Neuron (in vitro differentiated cells): ENCODE results near the gene EDAR.

ENCODE experiments used
- H2AFZ ChIP-seq: one replicate; pipeline ENCODE4 v1.6.1; 2013; ENCODE audit warnings: low read depth, mild to moderate bottlenecking, inconsistent platforms, low read length, moderate library complexity
- H3K27me3 ChIP-seq: one replicate; pipeline ENCODE4 v1.6.1; 2013; ENCODE audit warnings: low read length; ENCODE audit not compliant: insufficient read depth
- H3K36me3 ChIP-seq: one replicate; pipeline ENCODE4 v1.6.1; 2013; ENCODE audit warnings: low read length; ENCODE audit not compliant: insufficient read depth
- H3K4me1 ChIP-seq: one replicate; pipeline ENCODE4 v1.6.1; 2013; ENCODE audit warnings: low read length; ENCODE audit not compliant: insufficient read depth
- H3K4me3 ChIP-seq: 2 replicates; pipeline ENCODE4 v1.5.1; 2013; ENCODE audit warnings: mild to moderate bottlenecking, low read length, moderate library complexity
- H3K9me3 ChIP-seq: one replicate; pipeline ENCODE4 v1.6.1; 2013; ENCODE audit warnings: low read length

Gene EDAR

GRCh38 chr2:108909275-108909823, 79.7 kb downstream of the EDAR start:
- H3K27me3 ChIP-seq: no peaks in the 10 kb centered on the region
- H3K36me3 ChIP-seq: no peaks in the 10 kb centered on the region
- H3K9me3 ChIP-seq: no peaks in the 10 kb centered on the region
- peaks cover 2% of the 10 kb centered on the region for H3K4me1 ChIP-seq
- H2AFZ ChIP-seq: no peak overlapping the region
- no peak overlapping the region for H3K4me3 ChIP-seq

- Histone ChIP-seq H3K4me1 (peaks cover 2% of the 10 kb centered on the region), H2AFZ (no peak overlapping the region), H3K27me3 (no peaks in the 10 kb centered on the region), H3K36me3 (no peaks in the 10 kb centered on the region), H3K4me3 (no peak overlapping the region), H3K9me3 (no peaks in the 10 kb centered on the region)
Observed at GRCh38 chr2:108908713-108909070, 80.3 kb downstream of the EDAR start.

GRCh38 chr2:108907822-108908712, 81.0 kb downstream of the EDAR start:
- no peak overlapping the region for H3K4me3 ChIP-seq
- no peaks in the 10 kb centered on the region for H3K9me3 ChIP-seq
- H3K4me1 ChIP-seq: peaks cover 2% of the 10 kb centered on the region
- H2AFZ ChIP-seq: no peak overlapping the region
- H3K27me3 ChIP-seq: no peaks in the 10 kb centered on the region
- no peaks in the 10 kb centered on the region for H3K36me3 ChIP-seq

- H3K27me3 ChIP-seq: no peaks in the 10 kb centered on the region
- H3K36me3 ChIP-seq: no peaks in the 10 kb centered on the region
- no peak overlapping the region for H2AFZ ChIP-seq
- H3K9me3 ChIP-seq: no peaks in the 10 kb centered on the region
- no peak overlapping the region for H3K4me3 ChIP-seq
- peaks cover 2% of the 10 kb centered on the region for H3K4me1 ChIP-seq
Observed at GRCh38 chr2:108906403-108907077, 82.5 kb downstream of the EDAR start.

- Histone ChIP-seq H3K4me3 (no peak overlapping the region), H3K36me3 (no peaks in the 10 kb centered on the region), H2AFZ (no peak overlapping the region), H3K9me3 (no peaks in the 10 kb centered on the region), H3K27me3 (no peaks in the 10 kb centered on the region), H3K4me1 (peaks cover 2% of the 10 kb centered on the region)
Observed at GRCh38 chr2:108905906-108906305, 83.1 kb downstream of the EDAR start.

- no peaks in the 10 kb centered on the region for H3K9me3 ChIP-seq
- no peak overlapping the region for H2AFZ ChIP-seq
- no peaks in the 10 kb centered on the region for H3K27me3 ChIP-seq
- peaks cover 2% of the 10 kb centered on the region for H3K4me1 ChIP-seq
- no peak overlapping the region for H3K4me3 ChIP-seq
- H3K36me3 ChIP-seq: no peaks in the 10 kb centered on the region
Observed at GRCh38 chr2:108905176-108905575, 83.8 kb downstream of the EDAR start.

- Histone ChIP-seq H3K4me1 (peaks cover 2% of the 10 kb centered on the region), H3K4me3 (no peak overlapping the region), H3K27me3 (no peaks in the 10 kb centered on the region), H3K9me3 (no peaks in the 10 kb centered on the region), H2AFZ (no peak overlapping the region), H3K36me3 (no peaks in the 10 kb centered on the region)
Observed at GRCh38 chr2:108904680-108905079, 84.3 kb downstream of the EDAR start.

GRCh38 chr2:108898315-108899082, 90.5 kb downstream of the EDAR start:
- no peak overlapping the region for H2AFZ ChIP-seq
- no peaks in the 10 kb centered on the region for H3K27me3 ChIP-seq
- no peaks in the 10 kb centered on the region for H3K36me3 ChIP-seq
- H3K4me3 ChIP-seq: no peak overlapping the region
- H3K4me1 ChIP-seq: no peaks in the 10 kb centered on the region
- no peaks in the 10 kb centered on the region for H3K9me3 ChIP-seq

GRCh38 chr2:108896741-108897140, 92.3 kb downstream of the EDAR start:
- H3K9me3 ChIP-seq: peaks cover 2% of the 10 kb centered on the region
- no peak overlapping the region for H2AFZ ChIP-seq
- no peak overlapping the region for H3K4me3 ChIP-seq
- no peaks in the 10 kb centered on the region for H3K36me3 ChIP-seq
- H3K4me1 ChIP-seq: no peaks in the 10 kb centered on the region
- no peaks in the 10 kb centered on the region for H3K27me3 ChIP-seq

GRCh38 chr2:108895188-108895587, 93.8 kb downstream of the EDAR start:
- Histone ChIP-seq H3K4me1 (no peaks in the 10 kb centered on the region), H3K36me3 (no peaks in the 10 kb centered on the region), H3K9me3 (peaks cover 6% of the 10 kb centered on the region), H2AFZ (no peak overlapping the region), H3K4me3 (no peak overlapping the region), H3K27me3 (no peaks in the 10 kb centered on the region)

- Histone ChIP-seq H3K27me3 (no peaks in the 10 kb centered on the region), H3K4me1 (no peaks in the 10 kb centered on the region)
Observed at GRCh38 chr2:108894766-108895165, 94.3 kb downstream of the EDAR start.

GRCh38 chr2:108893277-108893676, 95.7 kb downstream of the EDAR start:
- Histone ChIP-seq H3K36me3 (no peaks in the 10 kb centered on the region), H2AFZ (no peak overlapping the region), H3K27me3 (no peaks in the 10 kb centered on the region), H3K9me3 (peaks cover 7% of the 10 kb centered on the region), H3K4me1 (no peaks in the 10 kb centered on the region), H3K4me3 (no peak overlapping the region)

More at GRCh38 chr2:108894766-108895165, 94.3 kb downstream of the EDAR start:
- Histone ChIP-seq H2AFZ (no peak overlapping the region), H3K4me3 (no peak overlapping the region), H3K36me3 (no peaks in the 10 kb centered on the region), H3K9me3 (peaks cover 7% of the 10 kb centered on the region)

GRCh38 chr2:108889907-108890306, 99.1 kb downstream of the EDAR start:
- Histone ChIP-seq H2AFZ (no peak overlapping the region), H3K9me3 (peaks cover 11% of the 10 kb centered on the region), H3K4me1 (no peaks in the 10 kb centered on the region), H3K36me3 (no peaks in the 10 kb centered on the region), H3K4me3 (no peak overlapping the region), H3K27me3 (no peaks in the 10 kb centered on the region)
